ENCODE data around the gene A4GALT.

The A4GALT gene

DNA sequence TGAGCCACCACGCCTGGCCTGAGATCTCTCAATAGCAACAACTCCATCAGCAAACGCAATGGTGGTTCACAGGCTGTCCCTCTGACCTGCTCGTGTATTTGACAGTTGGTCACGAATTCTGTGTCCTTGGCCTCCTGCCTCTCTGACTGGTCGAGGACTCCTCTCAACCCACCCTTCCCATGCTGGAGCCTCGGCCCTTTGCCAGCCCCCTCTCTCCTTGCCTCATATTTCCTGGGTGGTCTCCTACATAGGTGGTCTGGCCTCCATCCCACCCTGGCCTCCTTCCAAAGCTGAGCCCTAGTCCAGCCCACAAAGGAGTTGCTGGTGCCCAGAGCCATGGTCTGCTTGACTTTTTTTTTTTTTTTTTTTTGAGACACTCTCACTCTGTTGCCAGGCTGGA lies 11.4 kb upstream of the A4GALT start:
- DNase-seq (ENCODE audit: extremely low read depth, low read depth), result no peak
- TF ChIP-seq CTCF (IDR thresholded peaks at IDR 0.05; ENCODE audit: low read depth, low read length), result no peak

DNA sequence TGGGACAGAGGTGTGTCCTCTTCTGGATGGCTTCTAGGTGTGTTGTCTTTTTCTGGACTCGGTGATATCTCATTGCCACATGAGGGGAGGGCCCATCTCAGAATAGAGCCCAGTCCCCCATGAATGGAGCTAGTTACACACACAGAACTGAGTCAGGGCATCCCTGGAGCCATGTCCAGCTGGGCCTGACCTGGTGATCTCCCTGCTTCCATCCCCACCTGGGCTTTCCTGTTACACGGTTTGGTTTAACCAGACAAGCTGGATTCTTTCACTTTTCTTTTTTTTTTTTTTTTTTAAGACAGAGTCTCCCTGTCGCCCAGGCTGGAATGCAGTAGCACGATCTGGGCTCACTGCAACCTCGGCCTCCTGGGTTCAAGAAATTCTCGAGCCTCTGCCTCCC lies 6.1 kb upstream of the A4GALT start:
- TF ChIP-seq CTCF (IDR thresholded peaks at IDR 0.05; ENCODE audit: low read depth, low read length), result no peak
- no peak for DNase-seq (ENCODE audit: extremely low read depth, low read depth)

DNA sequence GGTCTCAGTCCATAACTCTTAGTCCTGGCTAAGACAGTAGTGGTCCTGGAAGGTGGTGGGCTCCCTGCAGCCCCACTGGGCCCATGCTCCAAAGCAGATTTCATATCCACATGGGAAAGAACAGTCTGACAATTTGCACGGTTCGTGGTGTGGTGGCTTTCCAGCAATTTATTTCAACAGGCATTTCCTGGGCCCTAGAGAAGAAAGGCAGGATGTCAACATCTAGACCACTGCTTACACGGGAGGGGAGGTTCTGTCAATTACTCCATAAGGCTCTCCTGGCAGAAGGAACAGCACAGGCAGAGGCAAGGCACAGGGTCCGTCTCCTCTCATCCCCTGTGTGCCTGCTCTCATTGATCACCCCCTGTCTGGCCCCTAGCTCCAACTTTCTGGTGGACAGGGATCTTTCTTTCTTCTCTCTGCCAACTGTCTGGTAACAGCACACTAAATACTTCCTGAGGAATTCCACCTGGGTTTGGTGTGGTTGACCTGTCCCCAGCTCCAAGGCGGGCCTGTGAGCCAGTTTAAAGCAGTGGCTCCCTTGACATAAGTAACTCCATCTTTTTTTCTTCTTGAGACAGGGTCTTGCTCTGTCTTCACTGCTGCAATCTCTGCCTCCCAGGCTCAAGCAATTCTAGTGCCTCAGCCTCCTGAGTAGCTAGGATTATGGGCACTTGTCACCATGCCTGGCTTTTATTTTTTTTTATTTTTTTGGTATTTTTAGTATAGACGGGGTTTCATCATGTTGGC lies 5.1 kb upstream of the A4GALT start:
- no peak for DNase-seq (ENCODE audit: extremely low read depth, low read depth)
- no peak for TF ChIP-seq CTCF (IDR thresholded peaks at IDR 0.05; ENCODE audit: low read depth, low read length)

- no peak for DNase-seq (ENCODE audit: extremely low read depth, low read depth)
Observed at GRCh38 chr22:42724062-42724461, 3.4 kb upstream of the A4GALT start.

DNA sequence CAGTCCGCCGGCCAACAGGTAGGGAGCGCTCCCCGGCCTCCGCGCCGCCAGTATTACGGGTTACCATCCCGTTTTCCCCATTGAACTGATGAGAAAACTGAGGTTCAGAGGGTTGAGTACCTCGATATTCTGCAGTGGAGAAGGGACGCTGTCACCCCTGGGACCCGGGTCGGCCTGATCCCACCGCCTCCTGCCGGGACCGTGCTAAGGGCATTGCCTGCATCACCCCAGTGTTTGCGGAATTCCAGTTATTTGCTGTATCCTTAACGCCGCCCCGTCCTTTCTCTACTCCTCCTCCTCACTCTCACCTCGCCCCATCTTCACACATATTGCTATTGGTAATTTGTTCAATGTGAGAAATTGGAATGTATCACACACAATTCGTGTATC lies 370 bp upstream of the A4GALT start:
- no peak for DNase-seq (ENCODE audit: extremely low read depth, low read depth)
- TF ChIP-seq CTCF (IDR thresholded peaks at IDR 0.05; ENCODE audit: low read depth, low read length), result no peak

More at GRCh38 chr22:42724062-42724461, 3.4 kb upstream of the A4GALT start:
- TF ChIP-seq CTCF (IDR thresholded peaks at IDR 0.05; ENCODE audit: low read depth, low read length), result no peak

DNA sequence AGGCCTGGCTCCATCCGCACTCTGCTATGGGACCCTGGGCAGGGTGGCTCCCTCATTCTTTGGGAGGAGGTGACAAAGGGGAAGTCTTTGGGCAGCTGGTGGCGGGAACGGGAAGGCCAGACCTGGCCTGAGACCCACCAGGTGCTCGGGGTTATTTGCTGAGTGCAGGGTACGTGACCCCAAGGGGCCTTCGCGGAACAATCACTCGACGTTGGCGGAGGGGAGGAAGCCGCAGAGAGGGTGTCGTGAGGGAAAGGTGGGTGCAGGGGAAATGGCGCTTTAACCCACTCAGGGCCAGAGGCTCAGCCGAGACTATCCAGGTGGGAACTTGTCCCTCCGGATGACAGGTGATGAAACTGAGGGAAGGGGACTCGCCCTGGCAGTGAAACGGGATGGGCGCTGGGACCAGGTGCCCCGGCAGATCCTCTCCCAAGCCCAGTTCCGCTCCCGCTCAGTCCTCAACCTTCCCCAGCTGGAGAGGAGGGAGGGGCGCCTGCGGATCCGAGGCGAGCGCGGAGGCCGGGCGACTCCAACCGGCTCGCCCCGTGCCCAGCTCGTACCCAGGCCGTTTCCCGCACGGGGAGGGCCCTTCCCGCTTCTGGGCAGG lies 911 bp downstream of the A4GALT start:
- TF ChIP-seq CTCF (IDR thresholded peaks at IDR 0.05; ENCODE audit: low read depth, low read length), result no peak
- no peak for DNase-seq (ENCODE audit: extremely low read depth, low read depth)

GRCh38 chr22:42719133-42719532 lies 1.5 kb downstream of the A4GALT start:
- no peak for TF ChIP-seq CTCF (IDR thresholded peaks at IDR 0.05; ENCODE audit: low read depth, low read length)
- no peak for DNase-seq (ENCODE audit: extremely low read depth, low read depth)
